ENCODE data around the gene AKAP13. TPM values are rescaled to one million over a fixed set of nuclear protein-coding genes. Genes with fewer than 3 reads are reported as not detected.

The AKAP13 gene
- polyA plus RNA-seq, 1 donor from 2014 or later: 10.0 TPM

GRCh38 chr15:85772668-85773067 lies 392.3 kb downstream of the AKAP13 start:
- H3K9me2 ChIP-seq (ENCODE audit: insufficient read depth, low read length): no peaks in the 10 kb centered on the region
- no peaks in the 10 kb centered on the region for H4K20me1 ChIP-seq (ENCODE audit: insufficient read depth)
- no peak overlapping the region for H3K4me2 ChIP-seq (ENCODE audit: low read length)
- H3K27ac ChIP-seq (ENCODE audit: low read length): no peak overlapping the region
- H3K36me3 ChIP-seq (ENCODE audit: insufficient read depth, low read length): peaks cover 14% of the 10 kb centered on the region
- H3K9me3 ChIP-seq (ENCODE audit: low read length): peaks cover 13% of the 10 kb centered on the region
- H2AFZ ChIP-seq (ENCODE audit: low read depth, low read length): no peak overlapping the region
- no peak for TF ChIP-seq POLR2AphosphoS5 (IDR thresholded peaks at IDR 0.05)
- TF ChIP-seq MXI1 (conservative IDR thresholded peaks at IDR 0.05; ENCODE audit: poor library complexity, severe bottlenecking): no peak
- TF ChIP-seq EZH2 (IDR thresholded peaks at IDR 0.05; ENCODE audit: borderline replicate concordance, insufficient read depth, low read length, poor library complexity, severe bottlenecking): no peak
- no peak for TF ChIP-seq TAF1 (IDR thresholded peaks at IDR 0.05; ENCODE audit: low read depth)
- TF ChIP-seq RAD21 (conservative IDR thresholded peaks at IDR 0.05): no peak
- TF ChIP-seq, protein P1, sequence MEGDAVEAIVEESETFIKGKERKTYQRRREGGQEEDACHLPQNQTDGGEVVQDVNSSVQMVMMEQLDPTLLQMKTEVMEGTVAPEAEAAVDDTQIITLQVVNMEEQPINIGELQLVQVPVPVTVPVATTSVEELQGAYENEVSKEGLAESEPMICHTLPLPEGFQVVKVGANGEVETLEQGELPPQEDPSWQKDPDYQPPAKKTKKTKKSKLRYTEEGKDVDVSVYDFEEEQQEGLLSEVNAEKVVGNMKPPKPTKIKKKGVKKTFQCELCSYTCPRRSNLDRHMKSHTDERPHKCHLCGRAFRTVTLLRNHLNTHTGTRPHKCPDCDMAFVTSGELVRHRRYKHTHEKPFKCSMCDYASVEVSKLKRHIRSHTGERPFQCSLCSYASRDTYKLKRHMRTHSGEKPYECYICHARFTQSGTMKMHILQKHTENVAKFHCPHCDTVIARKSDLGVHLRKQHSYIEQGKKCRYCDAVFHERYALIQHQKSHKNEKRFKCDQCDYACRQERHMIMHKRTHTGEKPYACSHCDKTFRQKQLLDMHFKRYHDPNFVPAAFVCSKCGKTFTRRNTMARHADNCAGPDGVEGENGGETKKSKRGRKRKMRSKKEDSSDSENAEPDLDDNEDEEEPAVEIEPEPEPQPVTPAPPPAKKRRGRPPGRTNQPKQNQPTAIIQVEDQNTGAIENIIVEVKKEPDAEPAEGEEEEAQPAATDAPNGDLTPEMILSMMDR (IDR thresholded peaks at IDR 0.05; ENCODE audit: poor library complexity, severe bottlenecking): no peak
- TF ChIP-seq REST (IDR thresholded peaks at IDR 0.05; ENCODE audit: borderline replicate concordance): no peak
- TF ChIP-seq EP300 (conservative IDR thresholded peaks at IDR 0.05; ENCODE audit: poor library complexity, severe bottlenecking): no peak
- TF ChIP-seq SMC3 (conservative IDR thresholded peaks at IDR 0.05; ENCODE audit: poor library complexity): no peak
- H3K9ac ChIP-seq (ENCODE audit: low read length): no peak overlapping the region
- H3K79me2 ChIP-seq (replicated peaks; ENCODE audit: insufficient read depth, low read length): peaks cover 55% of the 10 kb centered on the region
- H3K27me3 ChIP-seq (ENCODE audit: insufficient read depth, low read depth, low read length): no peaks in the 10 kb centered on the region
- H3F3A ChIP-seq (ENCODE audit: insufficient read depth, low read length, poor library complexity, severe bottlenecking): no peaks in the 10 kb centered on the region
- no peak overlapping the region for H3K4me3 ChIP-seq (ENCODE audit: low read length)

DNA sequence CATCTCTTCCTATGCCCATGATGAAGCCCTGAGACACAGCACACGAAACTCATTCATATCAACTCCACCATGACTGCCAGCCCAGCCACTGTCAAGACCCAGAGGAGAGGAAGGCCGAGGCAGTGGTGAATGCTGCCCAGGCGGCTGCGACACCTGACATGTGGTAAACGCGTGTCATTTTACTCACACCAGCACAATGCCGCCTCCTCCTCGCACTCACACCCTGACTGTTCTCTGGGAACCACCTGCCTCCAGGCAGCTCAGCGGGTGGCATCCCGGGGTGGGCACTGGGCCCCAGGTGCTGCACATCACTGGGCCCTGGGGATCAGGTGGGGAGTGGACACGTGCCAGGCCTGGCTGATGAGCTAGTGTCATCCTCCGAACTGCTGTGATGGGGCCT lies 392.8 kb downstream of the AKAP13 start:
- H3K27me3 ChIP-seq (ENCODE audit: insufficient read depth, low read depth, low read length): no peaks in the 10 kb centered on the region
- no peak overlapping the region for H3K4me2 ChIP-seq (ENCODE audit: low read length)
- H3K9me3 ChIP-seq (ENCODE audit: low read length): peaks cover 11% of the 10 kb centered on the region
- no peak overlapping the region for H3K9ac ChIP-seq (ENCODE audit: low read length)
- H3K27ac ChIP-seq (ENCODE audit: low read length): no peak overlapping the region
- peaks cover 8% of the 10 kb centered on the region for H3K36me3 ChIP-seq (ENCODE audit: insufficient read depth, low read length)
- peaks cover under 1% of the 10 kb centered on the region for H4K20me1 ChIP-seq (ENCODE audit: insufficient read depth)
- no peak overlapping the region for H3K4me3 ChIP-seq (ENCODE audit: low read length)
- H2AFZ ChIP-seq (ENCODE audit: low read depth, low read length): no peak overlapping the region
- no peaks in the 10 kb centered on the region for H3F3A ChIP-seq (ENCODE audit: insufficient read depth, low read length, poor library complexity, severe bottlenecking)
- H3K9me2 ChIP-seq (ENCODE audit: insufficient read depth, low read length): no peaks in the 10 kb centered on the region
- peaks cover 54% of the 10 kb centered on the region for H3K79me2 ChIP-seq (replicated peaks; ENCODE audit: insufficient read depth, low read length)
- TF ChIP-seq EZH2 (IDR thresholded peaks at IDR 0.05; ENCODE audit: borderline replicate concordance, insufficient read depth, low read length, poor library complexity, severe bottlenecking) (no peak), REST (IDR thresholded peaks at IDR 0.05; ENCODE audit: borderline replicate concordance) (no peak), MXI1 (conservative IDR thresholded peaks at IDR 0.05; ENCODE audit: poor library complexity, severe bottlenecking) (no peak)

Measured in neural cell (in vitro differentiated cells).